Muscle of arm (tissue), 14 donors: ENCODE results near the gene ZC3H4. TPM values are rescaled to one million over a fixed set of nuclear protein-coding genes. Genes with fewer than 3 reads are reported as not detected.
"Not testable (repeated sequence)": the region's sequence is repeated elsewhere in the genome, so short reads cannot be mapped to it uniquely, and the experiment has no call there.

Experiments used
- DNase-seq: peaks from one replicate; pipeline ENCODE4 v3.0.0-alpha.2; 2013
- long read RNA-seq, 11 donors: transcript quantifications; one replicate each; lab custom pipeline, GENCODE V29; 2026
- polyA plus RNA-seq, 12 donors: library from polyadenylated mRNA; unstranded; fragments of 120-200 nt; gene quantifications; one replicate each; pipeline ENCODE4 v1.2.1, GENCODE V29; 2013; ENCODE audit not compliant: insufficient read length in 12 of 12

ZC3H4 gene
- polyA plus RNA-seq, result 10 to 100 TPM in 11 of 12 donors, not detected in 1; 17.7 to 41.1 (median 24.8) TPM
- long read RNA-seq, donor 1, full-length matches to known transcripts, result 2 of 2 reads
- long read RNA-seq, donor 1, partial matches to known transcripts, result 0 of 2 reads
- long read RNA-seq, donor 1, other reads (novel, unspliced or antisense), result 0 of 2 reads
- long read RNA-seq, donor 2, result 0 reads
- long read RNA-seq, donor 3, result 0 reads
- long read RNA-seq, donor 4, result 0 reads
- long read RNA-seq, donor 5, partial matches to known transcripts, result 5 of 5 reads
- long read RNA-seq, donor 5, other reads (novel, unspliced or antisense), result 0 of 5 reads
- long read RNA-seq, donor 6, result 0 reads
- long read RNA-seq, donor 7, result 0 reads
- long read RNA-seq, donor 8, partial matches to known transcripts, result 6 of 7 reads
- long read RNA-seq, donor 8, other reads (novel, unspliced or antisense), result 0 of 7 reads
- long read RNA-seq, donor 9, result 0 reads
- long read RNA-seq, donor 10, partial matches to known transcripts, result 0 of 1 reads
- long read RNA-seq, donor 10, other reads (novel, unspliced or antisense), result 0 of 1 reads
- long read RNA-seq, donor 11, partial matches to known transcripts, result 0 of 1 reads
- long read RNA-seq, donor 11, other reads (novel, unspliced or antisense), result 0 of 1 reads

DNA sequence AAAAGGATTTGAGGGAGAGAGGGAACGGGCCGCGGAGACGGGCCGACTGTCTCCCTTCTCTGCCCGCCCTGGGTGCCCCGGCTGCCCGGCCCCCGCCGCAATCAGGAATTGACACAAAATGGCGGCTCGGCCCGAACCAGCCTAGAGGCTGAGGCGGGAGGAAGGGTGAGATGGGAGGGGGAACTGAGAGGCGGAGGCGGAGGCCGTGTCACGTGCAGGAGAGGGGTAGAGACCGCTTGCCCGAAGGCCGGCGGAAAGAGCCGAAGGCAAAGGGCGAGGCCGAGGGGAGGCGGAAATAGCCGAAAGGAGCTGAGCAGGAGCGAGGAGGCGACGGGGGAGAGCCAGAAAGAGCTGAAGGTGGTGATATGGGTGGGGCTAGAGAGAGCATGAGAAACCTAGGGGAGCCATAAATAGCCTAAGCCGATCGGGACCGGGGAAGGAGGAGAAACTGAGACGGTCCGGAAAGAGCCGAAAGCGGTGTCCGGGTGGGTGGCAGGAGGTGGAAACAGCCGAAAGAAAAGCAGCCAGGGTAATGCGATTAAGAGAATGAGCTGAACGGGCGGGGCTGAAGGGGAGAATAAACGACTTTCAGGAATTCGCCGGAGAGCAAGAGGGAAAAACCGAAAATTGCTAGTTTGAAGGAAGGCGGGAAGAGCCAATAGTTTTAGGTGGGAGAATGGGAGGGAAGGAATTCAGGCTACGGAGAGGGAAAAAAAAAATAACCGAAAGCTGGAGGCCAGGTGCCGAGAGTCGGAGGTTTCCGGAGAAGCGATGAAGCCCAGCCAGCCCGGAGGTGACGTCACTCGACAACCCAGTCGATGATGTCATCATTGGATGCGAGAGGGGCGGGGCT is at the start of gene ZC3H4:
TSS of gene ZC3H4 (minus strand) at position 780 of the 853 bp plus-strand sequence. CDS start 1,192 bp downstream, outside the sequence.
- peak; percentile 99 for DNase-seq

- DNase-seq, result no peak
Observed at GRCh38 chr19:47161876-47162489, 48.4 kb upstream of the ZC3H4 start.

GRCh38 chr19:47158879-47159503 is 45.4 kb upstream of the ZC3H4 start:
- no peak for DNase-seq

DNA sequence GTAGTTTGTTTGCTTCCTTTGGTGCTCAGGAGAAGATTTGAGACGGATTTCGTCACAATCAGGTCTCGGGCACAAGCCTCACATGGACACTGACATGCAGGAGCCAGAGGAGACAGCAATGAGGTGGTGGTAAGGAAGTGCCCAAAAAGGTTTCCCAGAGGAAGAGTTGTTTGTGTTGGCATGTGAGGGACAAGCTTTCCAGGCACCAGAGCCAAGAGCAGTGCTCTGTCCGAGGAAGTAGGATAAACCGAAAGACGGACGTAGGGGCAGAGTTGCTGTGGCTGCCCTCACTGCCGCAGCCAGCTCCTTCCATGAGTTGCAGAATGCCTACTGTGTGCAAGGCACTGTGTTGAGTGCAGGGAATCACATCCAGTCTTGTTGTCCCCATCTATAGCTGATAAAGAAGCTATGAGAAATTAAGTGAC is 44.8 kb upstream of the ZC3H4 start:
- DNase-seq, result no peak

GRCh38 chr19:47157431-47158321 is 44.1 kb upstream of the ZC3H4 start:
- DNase-seq, result no peak

DNA sequence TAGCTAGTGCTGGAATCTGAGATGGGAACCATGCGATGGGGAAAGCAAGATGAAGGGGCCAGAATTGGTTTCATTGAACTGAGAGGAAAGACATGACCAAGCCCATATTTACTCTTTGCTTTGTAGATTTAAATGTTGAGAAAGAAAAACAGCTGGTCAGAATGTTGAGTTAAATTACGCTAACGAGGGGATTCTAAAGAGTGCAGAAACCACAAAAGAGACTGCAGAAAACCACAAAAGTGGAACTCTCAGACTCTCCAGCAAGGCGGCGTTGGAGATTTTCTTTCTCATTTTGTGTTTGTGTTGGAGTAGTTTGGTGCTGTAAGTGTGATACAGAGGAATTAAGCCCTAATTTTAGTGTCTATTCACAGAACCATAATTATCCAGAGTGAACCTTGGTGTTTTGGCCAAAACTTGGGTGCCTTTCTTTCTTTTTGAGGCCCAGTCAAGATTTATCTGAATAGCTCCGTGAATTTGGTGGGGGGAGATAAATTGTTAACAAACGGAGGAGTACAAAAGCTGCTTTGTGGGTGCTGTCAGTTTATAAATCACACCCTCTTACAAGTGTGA is 43.4 kb upstream of the ZC3H4 start:
- DNase-seq, result no peak

DNA sequence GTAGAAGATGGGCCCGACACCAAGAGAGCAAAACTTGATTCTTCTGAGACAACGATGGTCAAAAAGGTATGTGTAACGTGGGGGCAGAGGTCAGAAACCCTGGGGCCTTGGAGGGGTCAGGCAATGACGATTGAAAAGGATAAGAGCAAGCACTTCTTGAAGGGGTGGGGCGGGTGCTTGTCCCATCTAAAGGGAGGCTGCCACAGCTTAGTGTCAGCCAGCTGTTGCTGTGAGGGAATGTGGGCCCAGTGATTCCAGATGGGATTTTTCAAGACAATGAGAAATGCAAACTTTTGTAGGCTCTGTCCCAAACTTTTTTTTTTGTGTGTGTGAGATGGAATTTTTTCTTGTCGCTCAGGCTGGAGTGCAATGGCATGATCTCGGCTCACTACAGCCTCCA is 41.6 kb upstream of the ZC3H4 start:
- DNase-seq, result no peak

- no peak for DNase-seq
Observed at GRCh38 chr19:47153266-47153665, 39.7 kb upstream of the ZC3H4 start.

DNA sequence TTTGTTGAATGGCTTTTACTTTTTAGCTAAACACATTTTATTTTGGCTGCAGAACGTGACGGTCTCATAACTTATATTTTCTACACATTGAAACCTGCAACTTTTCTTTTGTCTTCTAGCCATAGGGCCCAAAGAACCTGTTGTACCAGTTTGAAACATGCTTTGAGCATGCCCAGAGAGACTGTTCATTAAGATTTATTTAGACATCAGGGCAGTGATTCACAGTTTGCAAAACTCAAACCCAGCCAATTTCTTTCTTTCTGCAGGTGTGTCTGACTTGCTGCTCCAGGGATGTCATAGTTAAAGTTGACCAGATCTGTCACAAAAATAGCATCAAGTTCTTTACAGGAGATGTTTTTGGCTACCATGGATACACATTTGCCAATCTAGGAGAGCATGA is 39.1 kb upstream of the ZC3H4 start:
- DNase-seq, result no peak

- DNase-seq, result no peak
Observed at GRCh38 chr19:47152205-47152604, 38.6 kb upstream of the ZC3H4 start.

DNA sequence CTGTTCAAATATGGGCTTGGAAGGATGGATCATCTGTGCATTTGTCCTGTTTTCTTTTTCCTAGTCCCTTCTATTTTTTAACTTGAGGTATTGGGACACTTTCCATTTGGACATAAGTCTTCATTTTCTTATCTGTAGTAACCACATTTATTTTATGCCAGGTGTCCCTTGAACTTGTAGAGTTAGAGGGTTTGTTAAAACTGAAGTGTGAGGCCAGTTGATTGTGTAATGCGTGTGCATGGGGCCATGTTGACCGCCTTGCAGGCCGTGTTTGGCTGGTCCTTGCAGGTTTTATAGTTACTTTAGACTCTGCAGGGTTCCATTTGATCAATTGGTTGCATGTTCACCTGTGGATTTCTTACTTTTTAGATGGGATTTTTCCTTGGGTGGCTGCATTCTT is 38.1 kb upstream of the ZC3H4 start:
- DNase-seq, result no peak

GRCh38 chr19:47146920-47147319 is 33.3 kb upstream of the ZC3H4 start:
- no peak for DNase-seq

DNA sequence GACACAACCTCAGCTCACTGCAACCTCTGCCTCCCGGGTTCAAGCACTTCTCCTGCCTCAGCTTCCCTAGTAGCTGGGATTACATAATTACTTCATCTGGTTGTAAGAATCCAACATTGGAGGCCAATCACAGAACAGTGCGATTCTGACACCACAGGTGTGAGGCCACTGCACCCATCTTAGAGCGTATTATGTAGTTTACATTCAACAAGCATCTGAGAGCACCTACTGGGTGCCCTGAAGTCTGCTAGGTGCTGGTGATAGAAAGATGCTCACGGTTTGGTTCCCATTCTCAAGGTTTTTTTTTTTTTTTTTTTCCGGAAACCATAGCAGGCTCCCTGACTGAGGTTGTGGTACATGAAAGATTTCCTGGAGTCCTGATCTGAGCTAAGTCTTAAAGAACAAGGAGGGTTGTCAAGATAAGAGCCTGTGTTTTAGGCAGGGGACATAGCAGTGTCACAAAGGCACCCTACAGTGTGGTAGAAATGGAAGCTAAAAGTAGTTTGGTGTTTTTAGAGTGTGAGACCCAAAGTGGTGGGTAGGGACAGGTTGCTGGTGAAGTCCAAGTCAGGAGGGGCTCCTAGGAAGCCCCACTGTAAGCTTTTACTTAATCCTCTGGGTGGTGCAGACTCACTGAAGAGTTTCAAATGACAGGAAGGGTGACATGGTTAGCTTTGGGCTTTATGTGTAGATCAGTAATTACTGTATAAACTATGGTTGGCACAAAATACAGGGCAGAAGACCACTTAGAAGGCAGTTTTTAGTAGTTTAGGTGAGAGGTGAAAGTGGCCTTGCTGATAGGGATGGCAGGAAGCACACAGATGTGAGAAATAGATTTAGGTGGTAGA is 32.3 kb upstream of the ZC3H4 start:
- no peak for DNase-seq

DNA sequence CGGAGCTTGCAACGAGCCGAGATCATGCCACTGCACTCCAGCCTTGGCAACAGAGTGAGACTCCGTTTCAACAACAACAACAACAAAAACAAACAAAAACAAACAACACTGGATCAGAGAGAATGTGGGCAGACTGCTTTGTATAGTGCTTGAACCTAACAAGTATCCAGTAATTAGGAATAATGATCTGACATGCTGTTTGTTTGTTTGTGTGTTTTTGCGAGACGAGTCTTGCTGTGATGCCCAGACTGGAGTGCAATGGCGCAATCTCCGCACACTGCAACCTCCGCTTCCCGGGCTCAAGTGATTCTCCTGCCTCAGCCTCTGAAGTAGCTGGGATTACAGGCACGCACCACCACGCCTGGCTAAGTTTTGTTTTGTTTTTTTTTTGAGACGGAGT is 31.1 kb upstream of the ZC3H4 start:
- no peak for DNase-seq

GRCh38 chr19:47143322-47144073 is 29.9 kb upstream of the ZC3H4 start:
- no peak for DNase-seq

GRCh38 chr19:47142779-47143178 is 29.2 kb upstream of the ZC3H4 start:
- DNase-seq, result no peak

- no peak for DNase-seq
Observed at GRCh38 chr19:47141695-47142094, 28.1 kb upstream of the ZC3H4 start.

- DNase-seq, result not testable (repeated sequence)
Observed at GRCh38 chr19:47141252-47141651, 27.7 kb upstream of the ZC3H4 start.
